Measurements from ENCODE around the gene SON.

GRCh38 chr21:33562389-33562788 is 19.6 kb downstream of the SON start:
- TF ChIP-seq CTCF (conservative IDR thresholded peaks at IDR 0.05; ENCODE audit: low read depth, low read length) = no peak
- TF ChIP-seq MXI1 (IDR thresholded peaks at IDR 0.05; ENCODE audit: borderline replicate concordance, low read depth, low read length) = no peak
- no peak for TF ChIP-seq RCOR1 (IDR thresholded peaks at IDR 0.05; ENCODE audit: insufficient replicate concordance, low read length)
- TF ChIP-seq POLR2A (IDR thresholded peaks at IDR 0.05; ENCODE audit: low read depth, low read length) = no peak
- no peak for TF ChIP-seq RAD21 (IDR thresholded peaks at IDR 0.05; ENCODE audit: low read length)
- no peak for TF ChIP-seq MAZ (IDR thresholded peaks at IDR 0.05; ENCODE audit: borderline replicate concordance, low read depth, low read length)
- no peak for TF ChIP-seq FOS (IDR thresholded peaks at IDR 0.05; ENCODE audit: low read depth, low read length)
- TF ChIP-seq RFX5 (IDR thresholded peaks at IDR 0.05; ENCODE audit: low read depth, low read length) = no peak

Measured in IMR-90 (cell line).